Epithelial cell of esophagus (primary cell): ENCODE results near the gene CLK2.

Experiments used
- DNase-seq: peaks from one replicate; pipeline ENCODE4 v3.0.0; 2010; ENCODE audit warnings: low read depth
- H3K4me3 ChIP-seq: 2 replicates; pipeline ENCODE4 v1.5.1; 2011; ENCODE audit warnings: mild to moderate bottlenecking, low read length, control low read depth
- CTCF ChIP-seq: IDR thresholded peaks from 2 replicates; pipeline ENCODE4 v1.5.1; 2011; ENCODE audit warnings: low read depth, mild to moderate bottlenecking, low read length, control low read depth, inconsistent platforms; ENCODE audit not compliant: insufficient read depth; ENCODE audit errors: missing control alignments

CLK2 gene

GRCh38 chr1:155255243-155256007 is 17.9 kb downstream of the CLK2 start, which contains the start of gene ENTREP3:
Gene ENTREP3 (minus strand): TSS chr1:155255483. CDS start chr1:155254877, 606 bp downstream.
- no peak for TF ChIP-seq CTCF
- H3K4me3 ChIP-seq, result peak within 1 kb of the TSS; percentile 76
- DNase-seq, result peak; percentile 78

GRCh38 chr1:155254714-155255242 is 18.5 kb downstream of the CLK2 start:
- DNase-seq, result no peak
- peak overlapping the region; percentile 76 for H3K4me3 ChIP-seq
- TF ChIP-seq CTCF, result no peak

GRCh38 chr1:155254228-155254713 is 19.0 kb downstream of the CLK2 start:
- DNase-seq, result no peak
- peak overlapping the region; percentile 76 for H3K4me3 ChIP-seq
- TF ChIP-seq CTCF, result no peak

- peak; percentile 44 for DNase-seq
- H3K4me3 ChIP-seq, result peak overlapping the region; percentile 76
- TF ChIP-seq CTCF, result no peak
Observed at GRCh38 chr1:155253797-155254196, 19.5 kb downstream of the CLK2 start.

- peak overlapping the region; percentile 76 for H3K4me3 ChIP-seq
- DNase-seq, result no peak
- peak; percentile 15 for TF ChIP-seq CTCF
Observed at GRCh38 chr1:155253208-155253607, 20.1 kb downstream of the CLK2 start.

GRCh38 chr1:155251566-155251965 is 21.7 kb downstream of the CLK2 start:
- no peak for DNase-seq
- no peak for TF ChIP-seq CTCF
- H3K4me3 ChIP-seq, result no peak overlapping the region
